Measurements from ENCODE around the gene DDX39B.
"Not testable (repeated sequence)": the region's sequence is repeated elsewhere in the genome, so short reads cannot be mapped to it uniquely, and the experiment has no call there.

GRCh38 chr6:31509036-31509435, 32.8 kb downstream of the DDX39B start:
- not testable (repeated sequence) for TF ChIP-seq CTCF (tag by site-specific recombination; IDR thresholded peaks at IDR 0.05); ZNF830 (tag by site-specific recombination; IDR thresholded peaks at IDR 0.05; ENCODE audit: low read depth)
